ENCODE data around the gene APLP2.

DNA sequence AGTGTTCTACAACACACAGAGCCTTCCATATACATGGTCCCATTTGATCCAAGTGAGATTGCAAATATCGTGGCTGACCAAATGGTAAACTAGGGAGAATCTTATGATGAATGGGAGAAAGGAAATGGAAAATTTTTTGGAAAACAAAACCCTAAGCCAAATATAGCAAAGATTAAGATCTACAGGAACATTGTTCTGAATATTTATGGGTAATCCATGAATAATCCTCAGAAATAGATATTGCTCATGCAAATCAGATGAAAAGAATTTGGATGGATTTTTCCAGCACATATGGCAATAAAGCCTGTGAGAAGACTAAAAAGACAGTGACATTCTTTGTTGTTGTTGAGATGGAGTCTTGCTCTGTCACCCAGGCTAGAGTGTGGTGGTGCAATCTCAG, 45.3 kb upstream of the APLP2 start:
- TF ChIP-seq, protein P1, sequence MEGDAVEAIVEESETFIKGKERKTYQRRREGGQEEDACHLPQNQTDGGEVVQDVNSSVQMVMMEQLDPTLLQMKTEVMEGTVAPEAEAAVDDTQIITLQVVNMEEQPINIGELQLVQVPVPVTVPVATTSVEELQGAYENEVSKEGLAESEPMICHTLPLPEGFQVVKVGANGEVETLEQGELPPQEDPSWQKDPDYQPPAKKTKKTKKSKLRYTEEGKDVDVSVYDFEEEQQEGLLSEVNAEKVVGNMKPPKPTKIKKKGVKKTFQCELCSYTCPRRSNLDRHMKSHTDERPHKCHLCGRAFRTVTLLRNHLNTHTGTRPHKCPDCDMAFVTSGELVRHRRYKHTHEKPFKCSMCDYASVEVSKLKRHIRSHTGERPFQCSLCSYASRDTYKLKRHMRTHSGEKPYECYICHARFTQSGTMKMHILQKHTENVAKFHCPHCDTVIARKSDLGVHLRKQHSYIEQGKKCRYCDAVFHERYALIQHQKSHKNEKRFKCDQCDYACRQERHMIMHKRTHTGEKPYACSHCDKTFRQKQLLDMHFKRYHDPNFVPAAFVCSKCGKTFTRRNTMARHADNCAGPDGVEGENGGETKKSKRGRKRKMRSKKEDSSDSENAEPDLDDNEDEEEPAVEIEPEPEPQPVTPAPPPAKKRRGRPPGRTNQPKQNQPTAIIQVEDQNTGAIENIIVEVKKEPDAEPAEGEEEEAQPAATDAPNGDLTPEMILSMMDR (IDR thresholded peaks at IDR 0.05 in 8 of 11, conservative IDR thresholded peaks at IDR 0.05 in 3 of 11) = no peak
- TF ChIP-seq POLR2AphosphoS5 (IDR thresholded peaks at IDR 0.05) (no peak), POLR2A (IDR thresholded peaks at IDR 0.05) (no peak)
